RWPE1 (cell line): ENCODE results near the gene SLC16A5.

Source experiments
- CTCF ChIA-PET: fragments of 350-600 bp; sonication (Branson Sonifier 250); formaldehyde crosslinking; extraction: SDS; loops from one replicate; lab custom pipeline; 2021; lab: Yijun Ruan, JAX
- POLR2A ChIA-PET: fragments of 400-600 bp; formaldehyde crosslinking; extraction: SDS; loops from one replicate; lab custom pipeline; 2020; ENCODE audit warnings: antibody characterized with exemption; ENCODE audit not compliant: low non-redundant PET; lab: Yijun Ruan, JAX
- DNase-seq: peaks from one replicate; pipeline ENCODE4 v3.0.0; 2012; ENCODE audit warnings: low spot score
- H3K27ac ChIP-seq: fragments of 450-650 bp; 2 replicates; pipeline ENCODE4 v1.5.1; 2017
- CTCF ChIP-seq: fragments of 450-650 bp; conservative IDR thresholded peaks from 2 replicates; pipeline ENCODE4 v1.5.1; 2017; ENCODE audit warnings: low read depth, mild to moderate bottlenecking

The SLC16A5 gene

GRCh38 chr17:75046407-75047289 is 41.1 kb upstream of the SLC16A5 start, which contains the start of the genes ATP5PD and KCTD2:
TSS of gene ATP5PD (minus strand) at chr17:75046969. CDS start at chr17:75042650, 4,319 bp downstream.
TSS of gene KCTD2 (plus strand) at chr17:75047225. CDS start at chr17:75047251, 26 bp downstream.
- peak; percentile 98 for DNase-seq
- CTCF ChIA-PET = interaction anchor here (0.6 to 0.7 kb wide), 3 partner anchors 117 to 317 kb away, joined by 3 to 4 read pairs (median 3); no protein-coding TSS in a partner anchor

GRCh38 chr17:75047398-75048098 is 40.2 kb upstream of the SLC16A5 start:
- POLR2A ChIA-PET = interaction anchor here (0.6 kb wide), 1 partner anchor 28 kb away, joined by 3 read pairs; no protein-coding TSS in a partner anchor
- no peak for DNase-seq
- CTCF ChIA-PET = interaction anchor here (0.7 kb wide), 1 partner anchor 118 kb away, joined by 3 read pairs; no protein-coding TSS in a partner anchor
- TF ChIP-seq CTCF = no peak
- peak overlapping the region; percentile 95 for H3K27ac ChIP-seq

More at GRCh38 chr17:75046407-75047289, 41.1 kb upstream of the SLC16A5 start, which contains the start of the genes ATP5PD and KCTD2:
- no peak for TF ChIP-seq CTCF
- POLR2A ChIA-PET = interaction anchor here (0.6 to 0.7 kb wide), 2 partner anchors 27 to 127 kb away, joined by 3 read pairs; no protein-coding TSS in a partner anchor
- peak within 1 kb of the TSS; percentile 95 for H3K27ac ChIP-seq

- H3K27ac ChIP-seq = peak overlapping the region; percentile 95
- no peak for DNase-seq
- TF ChIP-seq CTCF = no peak
- POLR2A ChIA-PET = no interaction called here
- CTCF ChIA-PET = interaction anchor here (1.4 kb wide), 1 partner anchor 58 kb away, joined by 3 read pairs; no protein-coding TSS in a partner anchor
Observed at GRCh38 chr17:75048249-75048878, 39.4 kb upstream of the SLC16A5 start.

GRCh38 chr17:75049057-75049456 is 38.7 kb upstream of the SLC16A5 start:
- ChIA-PET POLR2A (no interaction called here), CTCF (interaction anchor here (1.4 kb wide), 1 partner anchor 57 kb away, joined by 3 read pairs; no protein-coding TSS in a partner anchor)
- no peak overlapping the region for H3K27ac ChIP-seq
- no peak for TF ChIP-seq CTCF
- no peak for DNase-seq

- no peak for TF ChIP-seq CTCF
- ChIA-PET POLR2A (no interaction called here), CTCF (no interaction called here)
- no peak overlapping the region for H3K27ac ChIP-seq
- DNase-seq = no peak
Observed at GRCh38 chr17:75049706-75050105, 38.0 kb upstream of the SLC16A5 start.
